ENCODE results near the gene USP20.

DNA sequence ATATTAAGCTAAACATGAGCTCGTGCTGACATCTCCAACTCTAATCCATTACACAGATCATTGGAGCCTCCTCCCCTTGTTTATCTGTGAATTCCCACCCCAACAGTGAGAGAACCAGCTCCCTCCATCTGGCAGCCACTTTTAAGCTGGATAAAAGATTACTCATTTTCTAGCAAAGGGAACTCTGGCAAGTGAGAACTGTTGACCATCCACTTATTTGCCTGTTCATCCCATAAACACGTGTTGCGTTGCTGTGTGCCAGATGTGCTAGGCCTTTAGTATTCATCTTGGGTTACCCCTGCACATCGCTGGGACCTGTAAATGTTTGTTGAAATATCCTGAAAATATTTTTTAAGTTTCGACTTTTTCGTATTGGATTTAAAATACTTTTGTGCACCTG lies 8.9 kb upstream of the USP20 start:
- TF ChIP-seq, protein P1, sequence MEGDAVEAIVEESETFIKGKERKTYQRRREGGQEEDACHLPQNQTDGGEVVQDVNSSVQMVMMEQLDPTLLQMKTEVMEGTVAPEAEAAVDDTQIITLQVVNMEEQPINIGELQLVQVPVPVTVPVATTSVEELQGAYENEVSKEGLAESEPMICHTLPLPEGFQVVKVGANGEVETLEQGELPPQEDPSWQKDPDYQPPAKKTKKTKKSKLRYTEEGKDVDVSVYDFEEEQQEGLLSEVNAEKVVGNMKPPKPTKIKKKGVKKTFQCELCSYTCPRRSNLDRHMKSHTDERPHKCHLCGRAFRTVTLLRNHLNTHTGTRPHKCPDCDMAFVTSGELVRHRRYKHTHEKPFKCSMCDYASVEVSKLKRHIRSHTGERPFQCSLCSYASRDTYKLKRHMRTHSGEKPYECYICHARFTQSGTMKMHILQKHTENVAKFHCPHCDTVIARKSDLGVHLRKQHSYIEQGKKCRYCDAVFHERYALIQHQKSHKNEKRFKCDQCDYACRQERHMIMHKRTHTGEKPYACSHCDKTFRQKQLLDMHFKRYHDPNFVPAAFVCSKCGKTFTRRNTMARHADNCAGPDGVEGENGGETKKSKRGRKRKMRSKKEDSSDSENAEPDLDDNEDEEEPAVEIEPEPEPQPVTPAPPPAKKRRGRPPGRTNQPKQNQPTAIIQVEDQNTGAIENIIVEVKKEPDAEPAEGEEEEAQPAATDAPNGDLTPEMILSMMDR (conservative IDR thresholded peaks at IDR 0.05) = no peak
- no peak for TF ChIP-seq ZFX (IDR thresholded peaks at IDR 0.05)

Measured in C4-2B (cell line).